GM19023 (cell line): ENCODE data around the gene FGL2.
"Not testable (repeated sequence)": the region's sequence is repeated elsewhere in the genome, so short reads cannot be mapped to it uniquely, and the experiment has no call there.

Source experiments
- ATAC-seq: cut with Tn5 transposase; IDR thresholded peaks from one replicate; pipeline ENCODE4 v1.9.1; 2021; ENCODE audit warnings: mild to moderate bottlenecking, moderate library complexity; ENCODE audit not compliant: unreplicated experiment

The FGL2 gene

DNA sequence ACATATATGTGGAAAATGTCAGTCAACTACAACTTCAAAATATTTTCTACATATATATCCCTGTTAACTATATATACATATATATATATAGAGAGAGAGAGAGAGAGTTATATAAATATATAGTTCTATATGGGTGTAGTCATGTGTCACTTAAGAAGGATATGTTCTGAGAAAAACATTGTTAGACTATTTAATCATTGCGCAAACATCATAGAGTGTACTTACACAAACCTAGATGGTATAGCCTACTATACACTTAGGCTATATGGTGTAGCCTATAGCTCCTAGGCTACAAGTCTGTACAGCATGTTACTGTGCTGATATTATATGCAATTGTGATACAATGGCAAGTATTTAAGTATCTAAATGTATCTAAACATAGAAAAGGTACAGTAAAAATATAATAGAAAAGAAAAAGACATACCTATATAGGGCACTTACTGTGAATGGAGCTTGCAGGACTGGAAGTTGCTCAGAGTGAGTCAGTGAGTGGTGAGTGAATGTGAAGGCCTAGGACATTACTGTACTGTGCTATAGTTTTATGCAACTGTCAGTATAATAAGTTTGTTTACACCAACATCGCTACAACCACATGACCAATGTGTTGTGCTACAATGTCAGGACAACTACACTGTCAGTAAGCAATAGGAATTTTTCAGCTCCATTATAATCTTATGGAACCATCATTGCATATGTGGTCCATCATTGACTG lies 18.0 kb upstream of the FGL2 start:
- no peak for ATAC-seq

- ATAC-seq: no peak
These were observed 16.7 kb upstream of the FGL2 start for GRCh38 chr7:77216181-77216845.

GRCh38 chr7:77209479-77210139 lies 10.0 kb upstream of the FGL2 start:
- ATAC-seq: no peak

DNA sequence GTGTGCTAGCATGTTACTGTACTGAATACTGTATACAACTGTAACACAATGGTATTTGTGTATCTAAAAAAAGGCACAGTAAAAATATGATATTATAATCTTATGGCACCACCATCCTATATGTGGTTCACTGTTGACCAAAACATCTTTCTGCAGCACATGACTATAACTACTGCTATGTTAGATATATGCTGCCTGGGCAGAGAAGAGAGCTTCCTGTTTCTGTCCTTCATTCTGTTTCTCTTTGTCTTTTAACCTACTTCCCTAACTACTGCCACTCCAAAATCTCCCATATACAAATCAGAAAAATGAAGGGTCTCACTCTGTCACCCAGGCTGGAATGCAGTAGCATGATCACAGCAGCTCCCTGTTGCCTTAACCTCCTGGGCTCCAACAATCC lies 8.8 kb upstream of the FGL2 start:
- no peak for ATAC-seq

DNA sequence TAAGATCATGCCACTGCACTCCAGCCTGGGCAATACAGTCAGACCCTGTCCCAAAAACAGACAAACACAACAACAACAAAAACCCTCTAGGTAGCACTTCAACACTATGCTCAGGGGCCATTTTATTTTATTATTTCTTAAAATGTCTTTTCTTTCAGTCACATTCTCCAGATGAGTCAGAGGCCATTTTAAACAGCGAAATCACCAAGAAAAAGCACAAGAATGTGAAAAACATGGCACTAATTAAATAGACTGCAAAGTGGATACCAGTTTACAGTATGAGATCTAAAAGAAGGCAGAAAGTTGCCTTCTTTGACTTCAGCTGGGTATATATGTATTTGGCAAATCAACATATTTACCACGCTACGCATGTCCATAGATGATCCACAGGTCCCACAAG lies 6.1 kb upstream of the FGL2 start:
- no peak for ATAC-seq

- ATAC-seq: peak; percentile 95
These were observed 2.9 kb upstream of the FGL2 start for GRCh38 chr7:77202481-77202976.

GRCh38 chr7:77200542-77200941 lies 923 bp upstream of the FGL2 start:
- no peak for ATAC-seq

DNA sequence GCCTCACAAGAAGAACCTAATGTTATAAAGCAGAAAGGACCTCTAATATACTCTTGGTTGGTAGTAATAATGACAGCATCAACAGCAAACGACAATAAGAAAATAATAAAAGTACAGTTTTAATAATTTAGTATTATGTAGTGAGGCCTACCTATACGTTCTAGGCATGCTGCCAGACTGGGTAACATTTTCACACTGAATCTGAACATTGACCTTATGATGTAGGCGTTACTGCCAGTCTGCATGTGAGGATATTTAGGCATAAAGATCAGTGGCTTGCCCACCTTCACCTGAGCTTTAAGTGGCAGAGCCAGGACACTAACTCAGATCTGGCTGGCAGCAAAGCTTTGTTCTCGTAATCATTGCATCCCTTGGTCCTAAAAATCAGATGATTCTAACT lies 2.5 kb downstream of the FGL2 start:
- ATAC-seq: no peak

DNA sequence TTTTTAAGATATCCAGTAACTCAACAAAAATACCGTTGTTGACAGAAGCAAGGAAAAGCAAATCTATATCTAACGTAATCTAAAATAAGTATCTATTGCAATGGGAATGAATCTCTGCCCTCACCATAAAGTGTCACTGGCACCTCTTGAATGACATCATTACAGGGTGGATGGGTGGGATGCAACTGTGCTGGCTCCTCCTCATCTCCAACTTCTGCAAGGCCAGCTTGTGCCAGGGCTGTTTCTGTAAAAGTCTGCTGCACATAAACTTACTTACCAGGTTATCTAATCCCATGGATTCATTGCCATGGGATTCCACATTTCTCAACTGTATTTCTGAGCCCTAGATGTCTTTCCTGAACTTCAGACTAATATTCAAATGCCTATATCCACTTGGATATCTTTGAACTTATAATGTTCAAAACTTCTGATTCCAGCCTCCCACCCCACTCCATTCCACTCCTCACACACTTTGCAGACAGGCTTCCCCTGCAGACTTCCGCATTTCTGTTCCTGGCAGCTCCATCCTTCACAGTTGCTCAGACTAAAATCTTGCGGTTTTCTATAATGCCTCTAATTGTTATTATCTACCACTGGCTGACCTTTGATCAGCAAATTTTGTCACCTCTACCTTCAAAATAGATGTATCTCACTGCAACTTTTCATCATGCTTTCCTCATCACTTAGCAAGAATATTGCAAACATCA lies 10.7 kb downstream of the FGL2 start:
- no peak for ATAC-seq

- no peak for ATAC-seq
These were observed 13.8 kb downstream of the FGL2 start for GRCh38 chr7:77185866-77186265.

- ATAC-seq: no peak
These were observed 14.6 kb downstream of the FGL2 start for GRCh38 chr7:77184990-77185389.

GRCh38 chr7:77184463-77184862 lies 15.2 kb downstream of the FGL2 start:
- ATAC-seq: no peak

- ATAC-seq: no peak
These were observed 17.4 kb downstream of the FGL2 start for GRCh38 chr7:77182261-77182660.

DNA sequence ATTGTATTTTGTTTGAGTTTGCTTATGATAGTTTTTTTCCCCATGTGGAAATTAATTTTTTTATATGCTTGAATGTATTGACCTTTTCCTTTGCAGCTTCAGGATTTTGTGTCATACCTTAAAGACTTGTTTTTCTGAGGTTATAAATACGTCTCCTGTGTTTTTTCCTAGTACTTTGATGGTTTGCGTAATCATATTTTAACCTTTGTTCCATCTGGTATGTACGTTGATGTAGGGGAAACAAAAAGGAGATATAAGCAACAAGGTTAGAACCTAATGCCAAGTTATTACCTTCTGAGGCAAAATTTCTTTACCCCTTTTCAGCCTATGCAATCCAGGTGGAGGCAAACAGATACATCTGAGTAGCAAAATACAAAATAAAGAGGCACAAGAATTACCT lies 17.9 kb downstream of the FGL2 start:
- no peak for ATAC-seq

- ATAC-seq: no peak
These were observed 18.5 kb downstream of the FGL2 start for GRCh38 chr7:77181015-77181595.

GRCh38 chr7:77178024-77178423 lies 21.6 kb downstream of the FGL2 start:
- ATAC-seq: not testable (repeated sequence)

DNA sequence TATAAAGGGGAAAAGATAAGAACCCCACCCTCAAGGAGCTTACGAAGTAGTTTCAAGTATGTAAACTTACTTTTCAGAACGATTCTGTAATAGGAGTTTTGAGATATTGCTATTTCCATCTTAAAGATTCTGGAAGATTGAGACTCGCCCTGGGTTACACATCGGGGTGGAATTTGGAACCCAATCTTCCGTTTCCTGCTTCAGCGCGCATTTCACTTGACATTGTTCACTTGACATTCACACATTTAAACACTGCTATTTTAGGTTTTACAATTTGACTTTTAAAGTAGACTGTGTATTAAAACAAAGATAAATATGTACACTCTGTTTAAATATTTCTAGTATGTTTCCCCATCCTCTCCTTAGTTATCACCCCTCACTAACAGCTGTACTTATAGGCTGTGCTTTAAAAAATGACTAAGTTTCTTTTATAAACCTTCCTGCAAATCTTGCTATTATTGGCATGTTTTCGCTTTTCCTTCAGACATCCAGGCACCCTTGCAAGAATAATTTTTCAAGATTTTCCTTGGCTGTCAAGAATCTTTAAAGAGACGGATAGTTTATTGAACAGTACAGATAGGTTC lies 22.2 kb downstream of the FGL2 start:
- ATAC-seq: not testable (repeated sequence)

DNA sequence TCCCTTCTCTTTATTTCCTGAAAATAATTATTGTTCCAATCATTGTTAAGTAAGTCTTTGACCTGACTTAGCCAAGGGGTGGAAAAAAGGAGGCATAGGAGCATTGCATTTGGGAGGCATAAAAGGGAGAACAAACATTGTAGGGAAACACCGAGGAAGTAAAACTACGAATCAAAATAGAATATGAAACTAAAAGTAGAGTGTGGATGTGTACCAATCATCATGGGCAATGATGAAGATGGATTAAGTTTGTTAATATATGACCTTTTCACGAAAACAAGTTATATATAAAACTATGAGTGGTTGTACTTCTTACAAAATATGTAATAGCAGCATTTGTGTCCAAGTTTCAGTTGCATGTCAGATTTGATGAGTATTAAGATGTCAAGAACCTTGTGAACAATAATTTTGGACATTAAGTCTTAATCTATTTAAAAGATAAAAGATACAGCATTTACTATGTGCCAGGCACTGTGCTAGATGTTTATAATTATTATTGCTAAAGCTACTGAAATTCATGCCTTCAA lies 24.3 kb downstream of the FGL2 start:
- not testable (repeated sequence) for ATAC-seq

- not testable (repeated sequence) for ATAC-seq
These were observed 25.2 kb downstream of the FGL2 start for GRCh38 chr7:77174418-77174817.

GRCh38 chr7:77172437-77173172 lies 27.0 kb downstream of the FGL2 start:
- ATAC-seq: not testable (repeated sequence)
